ENCODE data around the gene STK33.

DNA sequence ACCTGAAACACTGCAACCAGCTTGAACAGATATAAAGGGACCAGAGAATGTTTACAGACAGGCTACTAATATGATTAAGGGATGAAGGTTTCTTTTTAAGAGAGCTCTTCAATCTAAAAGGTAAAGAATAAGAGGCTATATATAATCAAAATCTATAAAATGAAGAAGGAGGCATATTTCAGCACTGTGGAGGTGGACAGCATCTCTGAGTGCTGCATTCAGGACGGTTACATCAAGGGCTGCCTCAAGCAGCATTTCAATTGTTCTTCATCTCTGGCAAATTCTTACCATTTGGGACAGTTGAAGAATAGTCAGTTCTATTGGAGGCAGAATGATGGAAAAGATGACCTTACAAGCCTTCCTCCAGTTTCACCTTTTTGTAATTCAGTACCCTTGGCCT is 190.7 kb downstream of the STK33 start:
- TF ChIP-seq CTCF (conservative IDR thresholded peaks at IDR 0.05), result no peak
- TF ChIP-seq ZFX (IDR thresholded peaks at IDR 0.05), result no peak

All from C4-2B (cell line).